K562 (cell line): ENCODE data around the gene TMEM72. TPM values are rescaled to one million over a fixed set of nuclear protein-coding genes. Genes with fewer than 3 reads are reported as not detected.

Experiments used
- ATAC-seq: fragments of 200-7000 bp; cut with Tn5 transposase; 3 replicates; pipeline ENCODE4 v1.9.1; 2020; ENCODE audit warnings: moderate library complexity
- BruUV-seq: library from RNA; stranded (reverse); fragments of 400-500 nt; replicated peaks from 2 replicates; lab custom pipeline; 2021; lab: Mats Ljungman, UMichigan
- CTCF ChIA-PET: fragments of 300-600 bp; formaldehyde crosslinking; extraction: SDS; loops from one replicate; lab custom pipeline; 2021; ENCODE audit warnings: low intra/inter-chr PET ratio; lab: Yijun Ruan, JAX
- POLR2A ChIA-PET: fragments of 300-600, 350-650 bp; sonication (Branson Sonifier 250); formaldehyde crosslinking; extraction: SDS; loops from one replicate; lab custom pipeline; 2021; ENCODE audit warnings: antibody characterized with exemption, inconsistent platforms; lab: Yijun Ruan, JAX
- DNase-seq, 4 experiments: peaks; one replicate each; pipeline versions ENCODE4 v3.0.0 to v3.0.0-alpha.2; 2011 to 2018; ENCODE audit warnings: low spot score in 3 of 4, mixed read lengths in 3 of 4; ENCODE audit errors: extremely low read depth in 1 of 4
- FAIRE-seq: peaks from 2 replicates; lab custom pipeline; 2011; peaks lifted over from hg19 to GRCh38; lab: Jason Lieb, UNC
- H2AFZ ChIP-seq: 2 replicates; pipeline ENCODE4 v1.6.0; 2011; ENCODE audit warnings: low read depth, low read length, control low read depth, inconsistent platforms
- H3K27ac ChIP-seq: fragments of 200-600 bp; 3 replicates; pipeline ENCODE4 v1.8.0; 2011; ENCODE audit warnings: low read depth, mild to moderate bottlenecking, control low read depth, inconsistent platforms, low read length, moderate library complexity, mixed read lengths; ENCODE audit errors: extremely low read depth
- H3K27me3 ChIP-seq, 2 experiments: fragments of 300-600 bp in 1 of 2; 2 replicates in 1 of 2; 3 replicates in 1 of 2; pipeline versions ENCODE4 v1.6.0 to v1.8.0; 2011; ENCODE audit warnings: inconsistent platforms in 2 of 2, low read length in 2 of 2, mild to moderate bottlenecking in 1 of 2, mixed read lengths in 1 of 2, moderate library complexity in 1 of 2; ENCODE audit not compliant: control insufficient read depth in 2 of 2, insufficient read depth in 2 of 2
- H3K36me3 ChIP-seq: fragments of 300-600 bp; 3 replicates; pipeline ENCODE4 v1.8.0; 2011; ENCODE audit warnings: mild to moderate bottlenecking, low read length, inconsistent platforms; ENCODE audit not compliant: control insufficient read depth, insufficient read depth
- H3K4me1 ChIP-seq, 2 experiments: fragments of 200-600 bp in 1 of 2; replicated peaks in 1 of 2; 2 replicates in 1 of 2; 3 replicates in 1 of 2; pipeline versions ENCODE4 v1.5.1 to v1.8.0; 2011; ENCODE audit warnings: inconsistent platforms in 2 of 2, low read length in 2 of 2, mild to moderate bottlenecking in 1 of 2, mixed read lengths in 1 of 2, moderate library complexity in 1 of 2; ENCODE audit not compliant: control insufficient read depth in 2 of 2, insufficient read depth in 2 of 2
- H3K4me2 ChIP-seq: 2 replicates; pipeline ENCODE4 v1.6.1; 2011; ENCODE audit warnings: low read length, control low read depth, inconsistent platforms, mixed read lengths; ENCODE audit not compliant: insufficient read depth
- H3K4me3 ChIP-seq: fragments of 200-600 bp; sonication (generic), shearing (Covaris generic); 2 replicates; pipeline ENCODE4 v1.5.1; 2016; ENCODE audit warnings: control low read depth, inconsistent platforms
- H3K79me2 ChIP-seq: fragments of 200-600 bp; 3 replicates; pipeline ENCODE4 v1.8.0; 2011; ENCODE audit warnings: low read length, inconsistent platforms; ENCODE audit not compliant: control insufficient read depth, insufficient read depth
- H3K9ac ChIP-seq, 2 experiments: 2 replicates each; pipeline versions ENCODE4 v1.6.0 to v1.6.1; 2011; ENCODE audit warnings: low read depth in 2 of 2, low read length in 2 of 2, control low read depth in 1 of 2, inconsistent platforms in 1 of 2, mild to moderate bottlenecking in 1 of 2, mixed read lengths in 1 of 2; ENCODE audit not compliant: insufficient read depth in 1 of 2
- H3K9me1 ChIP-seq: one replicate; pipeline ENCODE4 v1.6.0; 2011; ENCODE audit warnings: inconsistent platforms, mild to moderate bottlenecking, low read length, moderate library complexity; ENCODE audit not compliant: control insufficient read depth, insufficient read depth
- H3K9me3 ChIP-seq: replicated peaks from 2 replicates; pipeline ENCODE4 v1.5.1; 2011; ENCODE audit warnings: low read depth, low read length, inconsistent platforms; ENCODE audit not compliant: control insufficient read depth, insufficient read depth
- H4K20me1 ChIP-seq: replicated peaks from 2 replicates; pipeline ENCODE4 v1.6.1; 2011; ENCODE audit warnings: low read length, inconsistent platforms, mixed read lengths; ENCODE audit not compliant: control insufficient read depth, insufficient read depth
- CEBPG ChIP-seq, 3 experiments: fragments of 200-800 bp in 1 of 3; sonication (Bioruptor generic) in 1 of 3; sonication (generic) in 1 of 3; formaldehyde crosslinking in 1 of 3; IDR thresholded peaks in 2 of 3; conservative IDR thresholded peaks in 1 of 3; 2 replicates each; pipeline versions ENCODE4 v1.6.1 to v1.8.0; 2016 to 2022; ENCODE audit warnings: missing compliant biosample characterization in 2 of 3, missing genetic modification characterization in 2 of 3, mild to moderate bottlenecking in 1 of 3, missing genetic modification reagents in 1 of 3
- KAT7 ChIP-seq: sonication (generic); formaldehyde crosslinking; IDR thresholded peaks from 2 replicates; pipeline ENCODE4 v1.8.0; 2022; ENCODE audit warnings: missing genetic modification reagents, mild to moderate bottlenecking, borderline replicate concordance
- NKRF ChIP-seq: fragments of 450-650 bp; IDR thresholded peaks from 2 replicates; pipeline ENCODE4 v1.6.1; 2016; ENCODE audit warnings: borderline replicate concordance
- STAT6 ChIP-seq: sonication (generic); formaldehyde crosslinking; IDR thresholded peaks from 2 replicates; pipeline ENCODE4 v1.8.1; 2023; ENCODE audit warnings: mild to moderate bottlenecking, missing genetic modification reagents
- ZNF740 ChIP-seq, 3 experiments: fragments of 200-800 bp in 1 of 3; sonication (Bioruptor generic) in 1 of 3; sonication (generic) in 1 of 3; formaldehyde crosslinking in 1 of 3; IDR thresholded peaks; 2 replicates each; pipeline versions ENCODE4 v1.6.1 to v1.8.0; 2016 to 2022; ENCODE audit warnings: mild to moderate bottlenecking in 2 of 3, missing compliant biosample characterization in 2 of 3, missing genetic modification characterization in 2 of 3, missing genetic modification reagents in 1 of 3
- WGBS: fragments of 100-300 bp; shearing (Covaris generic); methylation state at CpG from one replicate; pipeline ENCODE4 v1.1.6; 2016; ENCODE audit warnings: low coverage, mixed read lengths; ENCODE audit not compliant: insufficient coverage; ENCODE audit errors: missing lambda C conversion rate; 5-methylcytosine and 5-hydroxymethylcytosine counted together
- in situ Hi-C: fragments of 300-500 bp; cut with MboI; formaldehyde crosslinking; loops from 4 replicates; pipeline ENCODE4 v1.15.0; 2018; ENCODE audit warnings: inconsistent platforms, mixed read lengths
- intact Hi-C: fragments of 100-400 bp; cut with micrococcal nuclease; formaldehyde crosslinking; loops from 2 replicates; pipeline ENCODE4 v1.14.2; 2022
- polyA plus RNA-seq, 8 experiments: library from polyadenylated mRNA; depleted of rRNA in 4 of 8; stranded (reverse) in 5 of 8; unstranded in 3 of 8; fragments of >200 nt; fragmentation: Nextera tagmentation in 2 of 8; fragmentation: Illumina TruSeq in 1 of 8; extraction: Ambion mirVana in 2 of 8; extraction: Trizol in 1 of 8; gene quantifications; 2 replicates each; pipeline versions ENCODE4 v1.2.1 to v1.2.3, GENCODE V29; 2011 to 2014; ENCODE audit warnings: inconsistent platforms in 1 of 8, missing spikeins in 1 of 8
- total RNA-seq, 7 experiments: library from RNA; depleted of rRNA in 6 of 7; stranded (reverse); fragments of >200 nt in 6 of 7; fragmentation: Illumina TruSeq in 2 of 7; extraction: Trizol in 2 of 7; gene quantifications; 2 replicates each; pipeline versions ENCODE4 v1.2.1 to v1.2.3, GENCODE V29; 2011 to 2021; ENCODE audit warnings: low replicate concordance in 1 of 7
- TF ChIP-seq, protein P1 (sequence below): fragments of 250-450 bp; sonication (Bioruptor Pico); IDR thresholded peaks from 2 replicates; pipeline ENCODE4 v1.8.0; 2021; ENCODE audit warnings: moderate library complexity, mild to moderate bottlenecking, inconsistent platforms
- TF ChIP-seq, protein P2 (sequence below): fragments of 250-450 bp; sonication (Bioruptor Pico); IDR thresholded peaks from 2 replicates; pipeline ENCODE4 v1.4.0; 2020; ENCODE audit warnings: mild to moderate bottlenecking, moderate library complexity
- TF ChIP-seq, protein P3 (sequence below): sonication (generic); formaldehyde crosslinking; IDR thresholded peaks from 2 replicates; pipeline ENCODE4 v1.8.0; 2022; ENCODE audit warnings: mild to moderate bottlenecking, missing genetic modification reagents
- TF ChIP-seq, protein P4 (sequence below): fragments of 450-650 bp; IDR thresholded peaks from 2 replicates; pipeline ENCODE4 v1.6.1; 2016

The TMEM72 gene
- total and polyA plus RNA-seq, 9 of the 15 experiments (the other 6 are each of a cell fraction or from before 2014, with no cell fraction given): not detected

DNA sequence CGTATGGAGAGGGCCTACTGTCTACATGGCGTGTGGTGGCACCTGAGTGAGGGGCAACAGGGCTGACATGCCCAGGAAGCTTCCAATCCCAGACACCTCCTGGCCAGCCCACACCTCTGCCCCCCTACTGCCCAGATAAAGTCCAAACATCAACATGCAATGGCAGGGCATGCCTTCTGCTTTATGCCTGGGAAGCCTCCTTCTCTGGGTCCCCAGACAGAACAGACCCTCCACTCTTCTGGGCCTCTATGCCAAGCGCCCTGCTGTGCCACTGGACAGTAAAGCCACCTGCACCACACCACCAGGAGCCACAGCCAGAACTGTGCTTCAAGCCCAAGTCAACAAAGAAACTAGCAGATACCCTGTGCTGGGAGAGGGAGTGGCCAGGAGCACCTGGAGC is 12.5 kb downstream of the TMEM72 start:
- FAIRE-seq (no peak), ATAC-seq (no peak), DNase-seq (no peak)
- no peak overlapping the region for H2AFZ ChIP-seq
- no peaks in the 10 kb centered on the region for H4K20me1 ChIP-seq
- H3K27me3 ChIP-seq: peaks cover 0 to 47% of the 10 kb centered on the region in 2 experiments; a peak in 3 of 5 replicates
- H3K4me2 ChIP-seq: no peak overlapping the region
- in situ Hi-C loops (no loop called here), intact Hi-C loops (loop anchor here (2.0 kb wide), 1 partner anchor 45 kb away; no protein-coding TSS in a partner anchor)
- H3K9me1 ChIP-seq: no peaks in the 10 kb centered on the region
- H3K27ac ChIP-seq: no peak overlapping the region
- no TSS peak for BruUV-seq
- POLR2A ChIA-PET: interaction anchor here (0.6 kb wide), 1 partner anchor 45 kb away, joined by 4 read pairs; no protein-coding TSS in a partner anchor
- H3K9me3 ChIP-seq: no peaks in the 10 kb centered on the region
- no peaks in the 10 kb centered on the region for H3K36me3 ChIP-seq
- WGBS: 2% methylated on average over 3 of the region's 3 CpGs
- H3K9ac ChIP-seq: no peak overlapping the region
- CTCF ChIA-PET: no interaction called here
- H3K4me3 ChIP-seq: no peak overlapping the region
- no peaks in the 10 kb centered on the region for H3K79me2 ChIP-seq
- H3K4me1 ChIP-seq: peaks cover 0 to 5% of the 10 kb centered on the region in 2 experiments; a peak in 1 of 5 replicates
- TF ChIP-seq, protein P1, sequence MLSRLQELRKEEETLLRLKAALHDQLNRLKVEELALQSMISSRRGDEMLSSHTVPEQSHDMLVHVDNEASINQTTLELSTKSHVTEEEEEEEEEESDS (CRISPR knock-in tag): no peak
- TF ChIP-seq STAT6 (no peak), CEBPG (CRISPR knock-in tag; IDR thresholded peaks at IDR 0.05) (no peak), CEBPG (tag; conservative IDR thresholded peaks at IDR 0.05 in 1 of 2, IDR thresholded peaks at IDR 0.05 in 1 of 2) (no peak), KAT7 (no peak), ZNF740 (CRISPR knock-in tag; IDR thresholded peaks at IDR 0.05) (no peak), ZNF740 (tag; IDR thresholded peaks at IDR 0.05) (no peak), NKRF (no peak)
- TF ChIP-seq, protein P2, sequence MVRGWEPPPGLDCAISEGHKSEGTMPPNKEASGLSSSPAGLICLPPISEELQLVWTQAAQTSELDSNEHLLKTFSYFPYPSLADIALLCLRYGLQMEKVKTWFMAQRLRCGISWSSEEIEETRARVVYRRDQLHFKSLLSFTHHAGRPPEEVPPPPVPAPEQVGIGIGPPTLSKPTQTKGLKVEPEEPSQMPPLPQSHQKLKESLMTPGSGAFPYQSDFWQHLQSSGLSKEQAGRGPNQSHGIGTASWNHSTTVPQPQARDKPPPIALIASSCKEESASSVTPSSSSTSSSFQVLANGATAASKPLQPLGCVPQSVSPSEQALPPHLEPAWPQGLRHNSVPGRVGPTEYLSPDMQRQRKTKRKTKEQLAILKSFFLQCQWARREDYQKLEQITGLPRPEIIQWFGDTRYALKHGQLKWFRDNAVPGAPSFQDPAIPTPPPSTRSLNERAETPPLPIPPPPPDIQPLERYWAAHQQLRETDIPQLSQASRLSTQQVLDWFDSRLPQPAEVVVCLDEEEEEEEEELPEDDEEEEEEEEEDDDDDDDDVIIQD (CRISPR knock-in tag): no peak
- TF ChIP-seq, protein P3, sequence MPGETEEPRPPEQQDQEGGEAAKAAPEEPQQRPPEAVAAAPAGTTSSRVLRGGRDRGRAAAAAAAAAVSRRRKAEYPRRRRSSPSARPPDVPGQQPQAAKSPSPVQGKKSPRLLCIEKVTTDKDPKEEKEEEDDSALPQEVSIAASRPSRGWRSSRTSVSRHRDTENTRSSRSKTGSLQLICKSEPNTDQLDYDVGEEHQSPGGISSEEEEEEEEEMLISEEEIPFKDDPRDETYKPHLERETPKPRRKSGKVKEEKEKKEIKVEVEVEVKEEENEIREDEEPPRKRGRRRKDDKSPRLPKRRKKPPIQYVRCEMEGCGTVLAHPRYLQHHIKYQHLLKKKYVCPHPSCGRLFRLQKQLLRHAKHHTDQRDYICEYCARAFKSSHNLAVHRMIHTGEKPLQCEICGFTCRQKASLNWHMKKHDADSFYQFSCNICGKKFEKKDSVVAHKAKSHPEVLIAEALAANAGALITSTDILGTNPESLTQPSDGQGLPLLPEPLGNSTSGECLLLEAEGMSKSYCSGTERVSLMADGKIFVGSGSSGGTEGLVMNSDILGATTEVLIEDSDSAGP (CRISPR knock-in tag): no peak
- TF ChIP-seq, protein P4, sequence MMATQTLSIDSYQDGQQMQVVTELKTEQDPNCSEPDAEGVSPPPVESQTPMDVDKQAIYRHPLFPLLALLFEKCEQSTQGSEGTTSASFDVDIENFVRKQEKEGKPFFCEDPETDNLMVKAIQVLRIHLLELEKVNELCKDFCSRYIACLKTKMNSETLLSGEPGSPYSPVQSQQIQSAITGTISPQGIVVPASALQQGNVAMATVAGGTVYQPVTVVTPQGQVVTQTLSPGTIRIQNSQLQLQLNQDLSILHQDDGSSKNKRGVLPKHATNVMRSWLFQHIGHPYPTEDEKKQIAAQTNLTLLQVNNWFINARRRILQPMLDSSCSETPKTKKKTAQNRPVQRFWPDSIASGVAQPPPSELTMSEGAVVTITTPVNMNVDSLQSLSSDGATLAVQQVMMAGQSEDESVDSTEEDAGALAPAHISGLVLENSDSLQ: no peak
